ENCODE measurements around the gene GOLGA7B.
A peak's percentile ranks its signal among the peaks of the same experiment; 100 is the strongest.

GOLGA7B gene

GRCh38 chr10:97869091-97870042 lies 19.7 kb downstream of the GOLGA7B start:
- peak; percentile 80 to 83 for DNase-seq

- DNase-seq: no peak
Measured at GRCh38 chr10:97870990-97871389, 21.3 kb downstream of the GOLGA7B start.

DNA sequence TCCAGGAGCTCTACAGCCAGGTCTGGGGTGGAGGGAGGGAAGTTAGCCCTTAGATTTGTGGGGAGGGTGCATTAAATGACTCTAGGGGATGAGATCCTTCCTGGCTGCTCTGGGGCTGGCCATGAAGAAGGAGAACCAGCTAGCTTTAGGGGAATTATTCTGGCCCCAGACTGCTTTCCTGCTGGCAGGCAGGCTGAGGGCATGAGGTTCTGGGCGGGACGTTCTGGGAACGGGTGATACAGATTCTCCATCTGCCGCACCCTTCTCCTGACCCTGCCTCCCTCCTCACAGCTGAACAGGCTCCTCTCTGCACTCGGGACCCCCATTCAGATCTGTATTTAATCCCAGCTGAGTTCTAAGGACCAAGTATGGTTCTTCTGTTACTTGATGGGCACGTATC lies 23.9 kb downstream of the GOLGA7B start:
- DNase-seq: no peak

- DNase-seq: no peak
Measured at GRCh38 chr10:97874332-97874731, 24.7 kb downstream of the GOLGA7B start.

DNA sequence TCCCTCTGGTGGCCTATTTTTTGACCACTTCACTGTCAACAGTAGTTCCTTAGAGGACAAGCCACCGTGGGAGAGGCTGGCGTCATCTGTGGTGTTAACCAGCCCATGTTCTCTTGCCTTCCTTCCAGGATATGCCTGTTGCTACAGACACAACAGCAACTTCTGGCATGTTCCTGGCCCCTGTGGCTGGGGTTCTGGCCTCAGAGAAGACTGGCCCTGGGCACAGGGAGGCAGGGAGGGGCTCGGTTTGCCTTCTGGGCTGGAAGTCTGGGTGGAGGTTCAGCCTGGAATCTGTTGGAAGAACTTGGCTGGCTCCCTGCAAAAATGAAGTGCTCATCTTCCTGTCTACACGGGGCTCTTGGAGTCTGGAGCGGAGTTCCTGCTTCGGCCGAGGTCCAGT lies 25.7 kb downstream of the GOLGA7B start:
- DNase-seq: no peak

GRCh38 chr10:97876402-97876801 lies 26.8 kb downstream of the GOLGA7B start:
- no peak for DNase-seq

- no peak for DNase-seq
Measured at GRCh38 chr10:97879241-97879640, 29.6 kb downstream of the GOLGA7B start.

- no peak for DNase-seq
Measured at GRCh38 chr10:97880109-97880508, 30.5 kb downstream of the GOLGA7B start.

DNA sequence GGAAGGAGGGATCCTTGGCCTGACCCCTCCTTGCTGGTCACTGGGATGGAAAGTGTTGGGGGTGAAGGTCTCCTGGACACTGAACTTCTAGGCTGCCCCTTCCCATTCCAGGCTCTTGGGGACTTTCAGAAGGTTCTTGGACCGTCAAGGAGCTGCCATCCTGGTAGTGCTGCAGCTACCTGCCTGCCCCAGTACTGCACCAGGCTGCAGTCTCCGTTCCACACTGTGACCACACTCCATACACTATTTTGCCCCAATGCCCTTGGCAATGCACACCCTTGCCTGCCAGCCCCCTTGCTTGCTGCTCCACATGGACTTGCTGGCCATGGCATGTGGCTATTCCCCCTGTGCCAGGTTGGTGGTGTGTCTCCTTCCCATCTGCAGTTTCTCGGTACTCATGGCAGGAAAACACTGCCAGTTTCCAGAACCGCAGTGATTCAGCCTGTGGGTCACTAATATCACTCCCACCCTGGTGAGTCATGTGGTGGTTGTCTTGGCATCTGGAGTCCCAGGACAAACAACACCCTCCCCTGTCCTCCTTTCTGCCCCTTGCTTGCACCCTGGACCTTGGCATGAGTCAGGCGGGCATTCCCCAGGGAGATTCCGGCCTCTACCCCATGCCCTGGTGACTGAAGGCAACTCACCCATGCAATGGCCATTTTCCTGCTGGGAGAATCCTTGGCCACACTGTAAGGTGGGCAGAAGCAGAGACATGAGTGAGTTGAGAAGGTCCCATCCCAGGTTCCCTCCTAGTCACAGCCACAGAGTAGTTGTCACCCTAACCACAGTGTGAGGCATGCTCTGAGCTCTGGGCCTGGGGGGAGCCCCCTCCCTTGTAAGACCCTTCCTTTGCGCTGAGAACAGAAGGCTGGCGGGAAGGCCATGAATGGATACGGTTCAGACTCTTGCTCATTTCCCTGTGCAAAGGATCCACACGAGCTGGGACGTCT lies 32.8 kb downstream of the GOLGA7B start:
- peak in 1 of 2 donors; percentile 29 for DNase-seq

GRCh38 chr10:97883092-97883485 lies 33.4 kb downstream of the GOLGA7B start:
- no peak for DNase-seq

GRCh38 chr10:97886286-97886685 lies 36.6 kb downstream of the GOLGA7B start:
- no peak for DNase-seq

DNA sequence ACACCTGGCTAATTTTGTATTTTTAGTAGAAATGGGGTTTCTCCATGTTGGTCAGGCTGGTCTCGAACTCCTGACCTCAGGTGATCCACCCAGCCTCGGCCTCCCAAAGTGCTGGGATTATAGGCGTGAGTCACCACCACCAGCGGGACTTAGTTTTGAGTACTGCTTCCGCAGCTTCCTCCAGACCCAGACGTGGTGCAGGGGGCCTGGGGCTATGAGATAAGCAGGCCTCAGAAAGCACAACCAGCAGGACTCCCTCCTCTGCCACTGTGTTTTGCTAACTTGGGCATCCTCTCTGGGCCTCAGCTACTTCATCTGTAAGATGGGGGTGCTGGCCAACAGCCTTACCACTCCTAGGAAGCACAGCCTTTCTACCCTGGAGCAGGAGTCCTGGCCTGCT lies 37.8 kb downstream of the GOLGA7B start:
- DNase-seq: no peak

- no peak for DNase-seq
Measured at GRCh38 chr10:97888134-97888533, 38.5 kb downstream of the GOLGA7B start.

GRCh38 chr10:97888641-97889262 lies 39.1 kb downstream of the GOLGA7B start:
- DNase-seq: peak in 1 of 2 donors; percentile 25

- peak in 1 of 2 donors; percentile 16 for DNase-seq
Measured at GRCh38 chr10:97889461-97890265, 40.0 kb downstream of the GOLGA7B start.

- no peak for DNase-seq
Measured at GRCh38 chr10:97891497-97892167, 42.0 kb downstream of the GOLGA7B start.

DNA sequence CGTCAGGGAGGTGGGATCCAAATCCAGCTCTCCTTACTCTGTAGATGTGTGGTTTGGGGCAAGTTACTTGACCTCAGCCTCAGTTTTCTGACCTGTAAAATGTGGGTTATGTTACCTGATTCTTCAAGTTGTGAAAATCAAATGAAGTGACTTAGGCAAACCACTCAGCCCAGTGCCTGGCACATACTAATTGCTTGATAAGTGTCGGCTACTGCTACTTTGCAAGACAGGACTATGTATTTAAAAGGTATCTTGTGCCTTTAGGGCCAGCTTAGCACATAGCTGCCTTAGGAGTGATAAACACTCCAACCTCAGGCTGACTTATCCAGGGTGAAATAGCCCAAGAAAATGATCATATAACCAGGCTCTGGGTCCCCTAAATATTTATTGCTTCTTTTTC lies 42.9 kb downstream of the GOLGA7B start:
- no peak for DNase-seq

- no peak for DNase-seq
Measured at GRCh38 chr10:97892939-97893338, 43.3 kb downstream of the GOLGA7B start.

DNA sequence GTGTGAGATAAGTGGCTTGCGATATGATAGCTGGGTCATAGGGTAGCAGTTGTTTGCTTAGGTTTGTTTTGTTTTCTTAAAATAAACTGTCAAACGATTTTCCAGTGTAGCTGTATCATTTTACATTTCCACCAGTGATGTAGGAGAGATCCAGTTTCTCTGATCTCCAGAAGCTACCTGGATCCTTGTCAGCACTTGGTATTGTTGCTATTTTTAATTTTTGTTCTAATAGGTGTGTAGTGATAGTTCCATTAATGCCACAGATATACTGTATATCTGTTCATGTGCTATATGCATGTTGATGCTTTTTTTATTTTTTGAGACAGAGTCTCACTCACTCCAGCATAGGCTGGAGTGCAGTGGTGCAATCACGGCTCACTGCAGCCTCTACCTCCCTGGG lies 44.4 kb downstream of the GOLGA7B start:
- DNase-seq: no peak

DNA sequence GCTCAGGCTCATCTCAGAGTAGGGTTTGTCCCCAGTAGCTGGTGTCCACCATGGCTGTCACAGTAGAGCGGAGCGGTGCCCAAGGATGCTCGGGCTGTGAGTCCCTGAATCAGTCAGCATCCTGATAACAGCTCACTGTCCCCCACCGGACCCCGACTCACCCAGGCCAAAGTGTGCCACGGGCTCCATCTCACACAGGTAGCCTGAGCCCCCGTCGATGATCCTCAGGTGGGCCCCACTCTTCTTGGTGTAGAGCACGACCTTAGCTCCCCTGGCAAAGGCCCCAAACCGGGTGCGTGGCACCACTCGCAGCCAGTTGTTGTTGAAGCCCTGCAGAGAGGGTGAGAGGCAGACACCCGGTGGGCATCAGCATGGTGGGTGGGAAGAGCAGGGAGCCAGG lies 45.4 kb downstream of the GOLGA7B start:
- no peak for DNase-seq

DNA sequence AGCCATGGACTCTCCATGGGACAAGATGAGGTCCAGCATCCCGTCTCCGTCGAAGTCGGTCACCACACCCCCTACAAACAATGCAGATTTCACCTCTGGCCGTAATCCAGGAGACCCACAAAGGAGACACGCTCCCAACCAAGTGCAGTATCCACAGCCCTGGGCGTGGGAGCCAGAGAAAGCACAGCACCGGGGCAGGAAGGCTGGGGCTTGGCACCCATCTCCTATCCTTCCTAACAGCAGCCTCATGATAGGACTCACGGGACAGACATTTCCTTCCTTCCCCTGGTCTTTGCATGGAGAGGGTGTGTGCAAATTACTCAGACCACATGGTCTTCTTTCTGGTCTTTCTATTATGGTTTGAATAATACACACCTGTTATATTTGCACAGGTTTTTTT lies 46.3 kb downstream of the GOLGA7B start:
- no peak for DNase-seq
